Activated CD4-positive, alpha-beta T cell treated with anti-CD3 and anti-CD28 coated beads, Interleukin-2, amount 50 U/mL, for 48 hours (primary cell): Measurements from ENCODE around the gene LRRC25.
"Not testable (repeated sequence)": the region's sequence is repeated elsewhere in the genome, so short reads cannot be mapped to it uniquely, and the experiment has no call there.

Experiments
- DNase-seq, 2 experiments: peaks; one replicate each; pipeline ENCODE4 v3.0.0-alpha.2; 2020

LRRC25 gene

DNA sequence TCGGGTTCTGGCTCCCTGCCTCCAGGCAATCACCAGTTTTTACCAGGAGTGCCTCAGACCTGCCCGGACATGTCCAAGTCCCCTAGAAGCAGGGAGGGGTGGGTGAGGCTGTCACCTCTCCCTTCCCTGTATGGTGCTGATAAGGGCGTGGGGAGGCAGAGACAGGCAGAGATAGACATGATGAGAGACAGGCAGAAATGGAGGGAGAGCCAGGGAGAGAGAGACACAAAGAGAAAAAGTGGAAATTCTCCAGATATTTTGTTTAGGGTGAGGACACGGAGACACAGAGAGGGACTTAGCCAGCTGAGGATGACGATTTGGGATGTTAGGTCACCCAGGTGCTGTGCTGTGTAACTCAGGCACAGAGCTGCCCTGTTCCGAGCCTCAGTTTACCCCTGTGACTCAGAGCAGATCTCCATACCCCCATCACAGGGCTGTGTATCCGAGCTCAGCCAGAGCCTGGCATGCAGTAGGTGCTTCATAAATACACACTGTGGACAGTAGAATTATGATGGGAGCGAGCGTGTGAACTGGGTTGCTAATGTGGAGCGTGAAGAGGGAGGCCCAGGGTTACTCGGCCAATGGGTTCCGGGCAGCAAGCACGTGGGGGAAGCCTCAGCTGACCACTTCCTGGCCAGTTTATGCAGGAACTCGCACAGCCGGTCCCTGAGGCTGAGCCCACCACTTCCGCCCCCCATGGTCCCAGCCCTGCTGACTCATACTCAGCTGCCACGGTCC is 23.4 kb downstream of the LRRC25 start:
- peak; percentile 61 to 69 for DNase-seq

DNA sequence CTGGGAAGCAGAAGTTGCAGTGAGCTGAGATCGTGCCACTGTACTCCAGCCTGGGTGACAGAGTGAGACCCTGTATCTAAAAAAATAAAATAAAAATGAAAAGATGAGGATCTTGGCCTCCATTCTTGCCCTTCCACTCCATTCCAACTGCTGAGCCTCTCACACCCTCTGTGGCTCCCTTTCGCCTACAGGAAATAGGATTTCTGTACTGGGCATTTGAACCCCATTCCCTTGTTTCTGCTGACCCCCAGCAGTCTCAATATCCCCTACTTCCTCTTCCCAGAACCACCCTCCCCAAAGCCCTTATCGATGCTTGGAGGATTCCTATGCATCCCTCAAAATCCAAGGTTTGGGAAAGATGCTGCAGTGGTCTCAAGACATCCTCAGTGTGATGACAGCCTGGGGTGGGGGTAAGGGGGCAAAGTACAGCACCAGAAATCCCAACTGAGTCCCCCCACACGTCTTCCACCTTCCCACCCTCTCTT is 24.0 kb downstream of the LRRC25 start:
- no peak for DNase-seq

DNA sequence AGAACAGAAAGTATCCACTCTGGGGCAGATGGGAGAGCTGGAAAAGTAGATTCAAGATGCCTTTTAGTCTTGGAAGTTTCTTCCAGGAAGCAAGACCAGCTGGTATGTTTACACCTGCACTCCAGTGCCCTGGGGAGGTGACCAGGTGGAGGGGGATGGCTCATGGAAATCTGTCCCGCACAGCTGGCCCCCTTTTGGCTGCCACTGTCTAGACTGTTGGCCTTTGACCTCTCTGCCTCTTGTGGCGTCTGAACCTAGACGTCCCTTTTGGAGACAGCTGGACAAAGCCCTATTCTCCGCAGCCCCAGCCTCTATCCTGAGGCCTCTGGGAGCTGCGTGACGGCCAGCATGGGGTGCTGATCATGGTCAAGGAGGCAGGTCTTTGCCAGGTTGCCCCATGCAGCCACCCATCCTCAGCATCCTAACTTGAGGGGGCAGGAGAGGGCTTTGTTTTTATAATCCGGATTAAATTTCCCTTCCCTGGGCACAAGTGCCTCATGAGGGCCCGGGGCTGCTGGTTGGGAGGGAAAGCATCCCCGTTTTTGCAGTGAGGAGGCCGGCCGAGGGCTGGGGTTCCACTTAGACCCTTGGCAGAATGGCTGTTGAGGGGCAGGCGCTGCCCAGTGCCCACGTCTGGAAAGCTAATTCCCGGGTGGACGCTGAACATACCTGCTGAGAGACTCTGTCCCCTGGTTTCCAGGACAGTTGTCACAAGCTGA is 28.8 kb downstream of the LRRC25 start:
- DNase-seq: no peak

DNA sequence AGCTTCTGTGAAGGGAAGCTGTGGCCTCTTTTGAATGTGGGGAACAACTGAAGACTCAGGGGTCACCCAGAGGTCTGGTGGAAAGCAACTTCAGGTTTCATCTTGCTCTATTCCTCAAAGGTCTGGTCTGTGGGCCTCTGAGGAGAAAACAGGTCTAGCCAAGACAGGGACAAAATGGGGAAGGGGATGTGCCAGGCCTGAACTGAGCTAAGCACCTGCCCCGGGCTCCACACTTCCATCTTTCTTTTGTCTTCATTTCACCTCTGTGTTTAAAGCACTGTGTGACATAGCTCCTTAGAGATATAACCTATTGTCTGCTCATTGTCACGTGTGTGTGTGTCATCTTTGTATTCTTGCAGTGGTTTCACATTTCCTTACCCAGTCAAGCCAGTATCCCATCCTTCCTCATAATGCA is 31.4 kb downstream of the LRRC25 start:
- no peak for DNase-seq

DNA sequence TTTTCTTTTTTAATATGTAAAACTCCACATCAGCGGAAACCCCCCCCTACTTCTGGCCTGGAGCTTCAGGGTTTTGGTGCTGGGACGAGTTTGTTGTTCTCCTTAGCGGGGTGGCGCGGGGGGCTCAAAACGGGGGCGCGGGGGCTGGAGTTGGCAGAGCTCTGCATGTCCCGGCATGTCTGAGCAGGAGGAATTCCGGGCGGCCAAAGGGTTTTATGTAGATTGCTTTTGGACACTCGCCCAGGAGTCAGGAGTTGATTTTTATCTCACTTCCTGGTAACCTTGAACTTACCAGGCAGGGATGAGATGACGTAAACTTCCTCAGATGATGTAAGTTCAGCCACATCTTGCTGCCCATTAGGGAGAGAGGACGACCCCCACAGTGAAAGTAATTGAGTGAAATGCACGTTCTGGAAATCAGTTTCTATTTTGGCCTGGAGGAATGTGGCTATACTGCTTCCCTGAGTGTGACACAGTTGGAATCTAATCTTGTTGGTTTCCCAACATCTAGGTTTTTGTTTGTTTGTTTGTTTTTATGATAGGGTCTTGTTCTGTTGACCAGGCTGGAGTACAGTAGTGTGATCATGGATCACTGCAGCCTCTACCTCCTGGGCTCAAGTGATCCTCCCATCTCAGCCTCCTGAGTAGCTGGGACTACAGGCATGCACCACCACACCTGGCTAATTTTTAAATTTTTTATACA is 32.4 kb downstream of the LRRC25 start:
- DNase-seq: no peak

DNA sequence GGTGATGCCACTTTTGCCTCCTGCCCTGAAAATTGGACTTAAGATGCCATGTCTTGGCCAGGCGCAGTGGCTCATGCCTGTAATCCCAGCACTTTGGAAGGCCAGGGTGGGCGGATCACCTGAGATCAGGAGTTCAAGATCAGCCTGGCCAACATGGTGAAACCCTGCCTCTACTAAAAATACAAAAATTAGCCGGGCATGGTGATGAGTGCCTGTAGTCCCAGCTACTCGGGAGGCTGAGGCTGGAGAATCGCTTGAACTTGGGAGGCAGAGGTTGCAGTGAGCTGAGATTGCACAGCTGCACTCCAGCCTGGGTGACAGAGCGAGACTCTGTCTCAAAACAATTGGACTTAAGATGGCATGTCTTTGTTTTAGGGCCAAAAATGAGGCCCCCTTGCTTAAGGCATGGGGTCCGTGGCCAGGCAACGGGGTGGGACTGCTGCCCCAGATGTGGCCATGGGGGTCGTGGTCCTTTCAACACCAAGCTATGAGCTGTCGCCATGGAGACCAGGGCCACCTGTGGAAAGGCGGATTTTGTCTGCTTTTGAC is 33.1 kb downstream of the LRRC25 start:
- not testable (repeated sequence) for DNase-seq

DNA sequence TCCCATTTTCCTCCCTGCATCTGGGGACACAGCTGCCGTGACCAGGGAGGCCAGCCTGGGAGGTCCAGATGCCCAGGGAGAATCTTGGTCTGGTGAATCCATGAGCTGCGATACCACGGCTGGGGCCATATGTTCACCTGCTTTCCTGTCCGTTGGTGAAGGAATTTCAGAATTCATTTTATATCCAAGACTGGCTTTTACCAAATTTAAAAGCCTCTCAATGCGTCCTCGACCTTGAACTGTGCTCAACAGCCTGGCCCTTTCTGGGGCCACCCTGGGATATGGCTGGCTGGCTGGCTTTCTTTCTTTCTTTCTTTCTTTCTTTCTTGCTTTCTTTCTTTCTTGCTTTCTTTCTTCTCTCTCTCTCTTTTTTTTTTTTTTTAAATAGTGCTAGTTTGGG is 33.6 kb downstream of the LRRC25 start:
- DNase-seq: no peak

DNA sequence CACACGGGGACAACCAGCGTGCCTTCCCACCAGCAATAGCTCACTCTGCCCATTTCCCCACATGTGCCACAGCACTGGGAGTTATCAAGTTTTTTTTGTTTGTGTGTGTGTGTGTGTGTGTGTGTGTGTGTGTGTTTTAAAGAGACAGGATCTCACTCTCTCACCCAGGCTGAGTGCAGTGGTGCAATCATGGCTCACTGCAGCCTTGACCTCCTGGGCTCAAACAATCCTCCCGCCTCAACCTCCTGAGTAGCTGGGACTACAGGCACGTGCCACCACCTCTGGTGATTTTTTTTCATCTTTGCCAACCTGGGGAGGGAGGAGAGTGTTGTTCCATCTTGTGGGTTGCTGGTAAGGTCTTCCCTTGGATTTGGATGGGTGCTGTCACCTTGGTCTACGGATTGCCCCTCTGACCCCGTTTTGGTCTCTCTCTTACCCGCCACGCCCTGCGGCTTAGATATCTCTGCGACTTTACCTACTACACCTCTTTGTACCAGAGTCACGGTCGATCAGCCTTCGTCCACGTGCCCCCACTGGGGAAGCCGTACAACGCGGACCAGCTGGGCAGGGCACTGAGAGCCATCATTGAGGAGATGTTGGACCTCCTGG is 34.4 kb downstream of the LRRC25 start:
- no peak for DNase-seq

DNA sequence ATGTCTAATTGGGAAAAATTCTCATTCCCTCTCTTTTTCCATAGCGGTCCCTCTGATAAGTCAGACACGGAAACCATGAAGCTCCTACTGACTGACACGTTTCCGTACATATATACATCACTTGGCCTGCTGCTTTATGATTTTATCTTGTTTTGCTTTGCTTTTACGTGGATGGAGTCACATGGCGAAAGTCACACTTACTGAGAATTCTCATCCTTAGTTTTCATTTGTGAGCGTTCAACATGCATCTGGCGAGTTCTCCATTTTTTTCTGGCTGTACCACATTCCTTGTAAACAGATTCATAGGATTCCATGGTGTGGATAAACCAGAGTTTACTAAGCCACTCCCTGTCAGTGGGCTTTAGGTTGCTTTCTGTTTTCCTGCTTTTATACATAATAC is 35.8 kb downstream of the LRRC25 start:
- no peak for DNase-seq

DNA sequence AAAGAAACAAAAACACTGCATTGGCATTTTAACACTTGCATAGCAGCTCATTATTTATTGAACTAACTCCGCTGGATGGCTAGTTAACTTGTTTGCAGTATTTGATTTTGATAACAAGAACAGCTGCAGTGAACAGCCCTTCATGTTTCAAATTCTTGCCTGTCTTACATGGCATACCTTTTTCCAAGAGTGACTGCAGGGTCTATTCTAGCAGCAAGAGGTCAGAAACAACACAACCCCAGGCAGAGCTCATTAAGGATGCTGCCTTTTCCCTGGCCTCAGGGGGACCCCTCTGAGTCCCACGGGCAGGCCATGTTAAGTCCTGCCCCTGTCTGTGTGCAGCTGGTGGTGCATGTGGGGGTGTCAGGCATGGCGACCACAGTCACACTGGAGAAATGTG is 40.4 kb downstream of the LRRC25 start:
- no peak for DNase-seq

DNA sequence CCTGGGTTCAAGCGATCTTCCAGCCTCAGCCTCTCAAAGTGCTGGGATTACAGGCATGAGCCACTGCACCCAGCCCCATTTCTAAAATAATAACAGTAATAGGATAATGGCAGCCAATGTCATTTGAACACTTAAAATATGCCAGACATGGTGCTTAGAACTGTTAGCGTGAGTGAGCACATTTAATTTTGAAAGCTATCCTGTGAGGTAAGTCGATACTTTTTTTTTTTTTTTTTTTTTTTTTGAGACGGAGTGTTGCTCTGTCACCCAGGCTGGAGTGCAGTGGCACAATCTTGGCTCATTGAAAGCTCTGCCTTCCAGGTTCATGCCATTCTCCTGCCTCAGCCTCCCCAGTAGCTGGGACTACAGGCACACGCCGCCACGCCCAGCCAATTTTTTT is 42.7 kb downstream of the LRRC25 start:
- DNase-seq: not testable (repeated sequence)

DNA sequence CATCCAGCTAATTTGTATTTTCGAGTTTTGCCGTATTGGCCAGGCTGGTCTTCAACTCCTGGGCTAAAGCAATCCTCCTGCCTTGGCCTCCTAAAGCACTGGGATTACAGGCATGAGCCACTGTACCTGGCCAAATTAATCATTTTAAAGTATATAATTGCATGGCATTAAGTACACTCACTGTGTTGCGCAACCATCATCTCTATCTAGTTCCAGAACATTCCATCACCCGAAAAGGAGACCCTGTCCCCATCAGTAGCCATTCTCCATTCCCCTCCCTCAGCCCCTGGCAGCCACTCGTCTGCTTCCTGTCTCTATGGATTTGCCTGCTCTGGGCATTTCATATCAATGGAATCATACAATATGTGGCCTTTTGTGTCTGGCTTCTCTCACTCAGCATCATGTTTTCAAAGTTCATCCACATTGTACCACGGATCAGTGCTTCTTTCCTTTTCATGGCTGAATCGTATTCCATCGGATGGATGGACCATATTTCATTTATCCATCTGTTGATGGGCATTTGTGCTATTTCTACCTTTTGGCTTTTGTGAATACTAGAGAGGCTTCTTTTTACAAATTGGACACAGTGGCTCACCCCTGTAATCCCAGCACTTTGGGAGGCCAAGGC is 43.9 kb downstream of the LRRC25 start:
- DNase-seq: no peak

DNA sequence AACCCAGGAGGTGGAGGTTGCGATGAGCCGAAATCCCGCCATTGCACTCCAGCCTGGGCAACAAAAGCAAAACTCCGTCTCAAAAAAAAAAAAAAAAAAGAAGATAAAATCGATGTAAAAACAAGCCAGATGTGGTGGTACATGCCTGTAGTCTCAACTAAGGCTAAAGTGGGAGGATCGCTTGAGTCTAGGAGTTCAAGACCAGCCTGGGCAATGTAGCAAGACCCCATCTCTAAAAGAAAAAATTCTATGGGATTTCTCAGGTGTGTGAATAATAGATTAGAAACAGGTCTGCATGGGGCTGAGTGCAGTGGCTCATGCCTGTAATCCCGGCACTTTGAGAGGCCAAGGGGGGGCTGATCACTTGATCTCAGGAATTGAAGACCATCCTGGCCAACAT is 45.9 kb downstream of the LRRC25 start:
- DNase-seq: no peak

DNA sequence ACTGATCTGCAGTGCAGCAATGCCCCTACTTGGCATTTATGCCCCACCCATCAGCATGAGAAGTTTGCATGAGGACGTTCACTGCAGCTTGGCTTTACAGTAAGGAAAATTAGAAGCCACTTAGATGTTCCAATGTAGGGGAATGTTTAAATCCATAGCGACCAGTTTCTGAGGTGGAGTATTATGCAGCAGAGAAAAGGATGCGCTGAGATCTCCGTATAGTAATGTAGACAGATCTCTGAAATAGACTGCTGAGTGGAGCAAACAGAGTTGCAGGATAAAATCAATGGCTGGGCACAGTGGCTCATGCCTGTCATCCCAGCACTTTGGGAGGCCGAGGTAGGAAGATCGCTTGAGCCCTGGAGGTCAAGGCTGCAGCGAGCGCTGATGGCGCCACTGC is 46.9 kb downstream of the LRRC25 start:
- no peak for DNase-seq

DNA sequence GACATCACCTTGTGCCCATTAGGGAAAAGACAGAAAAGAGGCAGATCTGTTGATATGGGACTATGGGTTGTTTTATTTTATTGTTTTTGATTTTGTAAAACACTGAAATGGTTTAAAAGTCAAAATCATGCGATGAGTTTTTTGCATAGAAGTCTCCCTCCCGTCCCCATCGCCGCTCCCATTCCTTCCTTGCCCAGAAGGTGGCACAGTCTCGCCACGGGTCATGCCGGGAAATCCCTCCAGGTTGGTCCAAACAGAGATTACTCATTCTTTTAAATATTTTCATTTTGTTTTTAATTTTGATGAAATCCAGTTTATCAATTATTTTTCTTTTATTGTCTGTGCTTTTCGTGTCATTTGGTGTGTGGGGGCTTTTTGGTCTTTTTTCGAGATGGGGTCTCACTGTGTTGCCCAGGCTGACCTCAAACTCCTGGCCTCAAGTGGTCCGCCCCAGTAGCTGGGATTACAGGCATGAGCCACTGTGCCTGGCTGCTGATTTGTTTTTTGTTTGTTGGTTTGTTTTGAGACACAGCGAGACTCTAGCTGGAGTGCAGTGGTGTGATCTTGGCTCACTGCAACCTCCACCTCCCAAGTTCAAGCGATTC is 47.8 kb downstream of the LRRC25 start:
- DNase-seq: peak; percentile 52 to 53

DNA sequence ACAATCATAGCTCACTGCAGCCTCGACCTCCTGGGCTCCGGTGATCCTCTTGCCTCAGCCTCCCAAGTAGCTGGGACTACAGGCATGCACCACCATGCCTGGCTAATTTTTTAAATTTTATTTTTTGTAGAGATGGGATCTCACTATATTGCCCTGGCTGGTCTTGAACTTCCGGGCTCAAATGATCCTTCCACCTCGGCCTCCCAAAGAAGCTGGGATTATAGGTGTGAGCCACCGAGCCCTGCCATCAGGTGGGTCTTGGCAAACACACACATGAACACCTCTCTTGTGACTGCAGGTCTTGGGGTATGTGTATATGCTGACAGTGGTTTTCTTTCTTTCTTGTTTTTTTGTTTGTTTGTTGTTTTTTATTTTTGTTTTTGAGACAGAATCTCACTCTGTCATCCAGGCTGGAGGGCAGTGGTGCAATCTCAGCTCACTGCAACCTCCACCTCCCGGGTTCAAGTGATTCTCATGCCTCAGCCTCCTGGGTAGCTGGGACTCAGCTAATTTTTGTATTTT is 48.5 kb downstream of the LRRC25 start:
- DNase-seq: not testable (repeated sequence)

DNA sequence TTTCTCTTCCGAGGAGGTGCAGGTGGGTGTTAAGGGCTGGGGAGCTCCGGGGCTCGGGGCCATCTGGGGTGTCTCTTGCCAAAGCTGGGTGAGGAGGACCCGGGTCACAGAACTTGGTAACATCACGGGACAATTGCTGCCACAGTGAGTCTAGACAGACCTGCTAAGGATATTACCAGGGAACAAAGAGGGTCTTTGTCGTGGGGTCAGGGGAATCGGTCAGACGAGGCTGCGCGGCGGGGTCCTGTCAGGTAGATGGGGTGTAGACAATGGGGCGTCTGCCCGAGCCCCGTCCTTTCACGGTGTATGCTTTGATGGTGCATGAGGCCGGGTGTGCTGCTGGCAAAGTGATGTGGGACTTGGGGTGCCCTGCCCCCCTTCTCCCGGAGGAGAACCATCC is 49.3 kb downstream of the LRRC25 start:
- DNase-seq: no peak

DNA sequence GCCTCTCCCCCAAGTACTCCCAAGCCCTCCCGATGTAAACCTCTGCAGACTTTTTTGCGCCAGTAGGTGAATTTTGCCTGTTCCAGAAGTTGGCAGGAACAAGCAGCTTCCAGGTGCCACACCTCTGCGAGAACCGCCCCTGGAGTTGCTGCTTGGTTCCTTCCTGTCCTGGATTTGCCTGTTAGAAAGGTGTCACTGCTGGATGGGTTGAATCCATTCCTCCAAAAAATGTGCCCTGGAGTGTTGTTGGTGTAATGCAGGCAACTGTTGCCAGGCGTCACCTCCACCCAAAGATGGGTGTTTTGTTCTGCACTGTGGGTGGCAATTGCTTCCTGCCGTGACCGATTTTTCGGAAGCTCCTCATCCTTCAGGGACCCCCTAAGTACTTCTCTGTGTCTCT is 51.3 kb downstream of the LRRC25 start:
- DNase-seq: no peak

DNA sequence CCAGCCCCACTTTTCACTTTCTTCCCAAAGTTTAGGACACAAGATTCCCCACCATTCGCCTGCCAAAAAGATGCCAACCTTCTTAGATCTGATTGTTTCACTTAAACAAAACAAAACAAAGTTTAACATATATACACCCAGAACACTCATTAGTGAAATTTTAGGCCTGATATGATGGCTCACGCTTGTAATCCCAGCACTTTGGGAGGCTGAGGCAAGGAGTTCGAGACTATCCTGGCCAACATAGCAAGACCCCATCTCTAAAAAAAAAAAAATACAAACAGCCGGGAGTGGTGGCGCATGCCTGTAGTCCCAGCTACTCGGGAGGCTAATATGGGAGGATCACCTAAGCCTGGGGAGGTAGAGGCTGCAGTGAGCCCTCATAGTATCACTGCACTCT is 52.1 kb downstream of the LRRC25 start:
- DNase-seq: no peak

DNA sequence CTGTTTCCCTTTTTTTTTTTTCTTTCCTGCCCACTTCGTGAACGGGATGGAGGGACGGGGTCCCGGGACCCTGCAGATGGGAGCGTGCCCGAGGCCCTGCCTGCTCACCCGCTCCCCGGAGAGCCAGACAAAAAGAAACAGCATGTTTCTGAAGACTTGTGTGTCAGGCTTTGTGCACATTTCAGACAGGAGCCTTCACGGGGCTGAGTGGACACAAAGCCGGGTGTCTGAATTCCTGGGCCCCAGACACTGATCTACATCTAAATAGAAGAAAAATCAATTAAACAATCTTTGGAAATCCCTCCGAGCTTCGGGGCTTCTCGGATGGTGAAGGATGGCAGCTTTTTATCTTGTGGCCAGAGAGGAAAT is 52.9 kb downstream of the LRRC25 start:
- DNase-seq: no peak

DNA sequence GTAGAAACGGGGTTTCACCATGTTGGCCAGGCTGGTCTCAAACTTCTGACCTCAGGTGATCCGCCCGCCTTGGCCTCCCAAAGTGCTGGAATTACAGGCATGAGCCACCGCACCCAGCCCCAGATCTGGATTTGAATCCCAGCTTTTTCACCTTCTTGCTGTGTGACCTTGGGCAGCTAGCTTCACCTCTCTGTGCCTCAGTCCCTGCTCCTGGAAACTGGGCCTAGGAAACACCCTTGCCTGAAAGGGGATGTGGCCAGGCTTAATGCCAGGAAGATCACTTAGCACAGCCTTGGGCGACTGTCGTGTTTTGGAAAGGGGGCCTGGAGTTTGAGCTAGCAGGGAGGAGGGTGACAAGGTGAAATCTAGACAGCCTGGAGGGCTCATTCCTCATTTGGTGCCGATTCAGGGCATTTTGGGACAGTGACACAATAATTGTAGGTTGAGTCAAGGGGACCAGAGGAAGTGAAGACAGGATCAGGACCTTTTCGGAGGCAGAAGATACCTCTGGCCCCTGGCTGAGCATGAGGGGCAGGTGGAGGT is 55.3 kb downstream of the LRRC25 start:
- DNase-seq: no peak
